C1 segment of cervical spinal cord (tissue), 14 donors: ENCODE data around the gene CERS6.
"Not testable (repeated sequence)": the region's sequence is repeated elsewhere in the genome, so short reads cannot be mapped to it uniquely, and the experiment has no call there.

Experiments
- DNase-seq, 14 donors: peaks; one replicate each; lab custom pipeline; 2025; lab: John Stamatoyannopoulos, UW

CERS6 gene

GRCh38 chr2:168466834-168467565 lies 10.9 kb downstream of the CERS6 start:
- peak in 1 of 14 donors; percentile 17 for DNase-seq

GRCh38 chr2:168467729-168468128 lies 11.7 kb downstream of the CERS6 start:
- DNase-seq, result no peak

GRCh38 chr2:168468354-168468753 lies 12.3 kb downstream of the CERS6 start:
- no peak for DNase-seq

- no peak for DNase-seq
Measured at GRCh38 chr2:168469281-168469988, 13.4 kb downstream of the CERS6 start.

- DNase-seq, result no peak
Measured at GRCh38 chr2:168470320-168471162, 14.5 kb downstream of the CERS6 start.

- DNase-seq, result peak in 1 of 14 donors; percentile 58
Measured at GRCh38 chr2:168471163-168471475, 15.0 kb downstream of the CERS6 start.

GRCh38 chr2:168475636-168476035 lies 19.6 kb downstream of the CERS6 start:
- DNase-seq, result no peak

- no peak for DNase-seq
Measured at GRCh38 chr2:168478206-168478605, 22.1 kb downstream of the CERS6 start.

- no peak for DNase-seq
Measured at GRCh38 chr2:168480356-168480755, 24.3 kb downstream of the CERS6 start.

- DNase-seq, result no peak
Measured at GRCh38 chr2:168480825-168481585, 24.9 kb downstream of the CERS6 start.

GRCh38 chr2:168482269-168482668 lies 26.2 kb downstream of the CERS6 start:
- no peak for DNase-seq

- no peak for DNase-seq
Measured at GRCh38 chr2:168482952-168483831, 27.1 kb downstream of the CERS6 start.

- no peak for DNase-seq
Measured at GRCh38 chr2:168486477-168486876, 30.4 kb downstream of the CERS6 start.

- no peak for DNase-seq
Measured at GRCh38 chr2:168490015-168490874, 34.2 kb downstream of the CERS6 start.

GRCh38 chr2:168490946-168491605 lies 35.0 kb downstream of the CERS6 start:
- no peak for DNase-seq

- not testable (repeated sequence) for DNase-seq
Measured at GRCh38 chr2:168491728-168492127, 35.7 kb downstream of the CERS6 start.

GRCh38 chr2:168493219-168493618 lies 37.1 kb downstream of the CERS6 start:
- not testable (repeated sequence) for DNase-seq

- no peak for DNase-seq
Measured at GRCh38 chr2:168494190-168494711, 38.2 kb downstream of the CERS6 start.

- no peak for DNase-seq
Measured at GRCh38 chr2:168495524-168495923, 39.5 kb downstream of the CERS6 start.
